ENCODE data around the gene LSR.

The LSR gene

GRCh38 chr19:35247526-35248309, 1.1 kb upstream of the LSR start:
- no peak for DNase-seq

- DNase-seq: no peak
These were observed 495 bp downstream of the LSR start for GRCh38 chr19:35249146-35249847.

DNA sequence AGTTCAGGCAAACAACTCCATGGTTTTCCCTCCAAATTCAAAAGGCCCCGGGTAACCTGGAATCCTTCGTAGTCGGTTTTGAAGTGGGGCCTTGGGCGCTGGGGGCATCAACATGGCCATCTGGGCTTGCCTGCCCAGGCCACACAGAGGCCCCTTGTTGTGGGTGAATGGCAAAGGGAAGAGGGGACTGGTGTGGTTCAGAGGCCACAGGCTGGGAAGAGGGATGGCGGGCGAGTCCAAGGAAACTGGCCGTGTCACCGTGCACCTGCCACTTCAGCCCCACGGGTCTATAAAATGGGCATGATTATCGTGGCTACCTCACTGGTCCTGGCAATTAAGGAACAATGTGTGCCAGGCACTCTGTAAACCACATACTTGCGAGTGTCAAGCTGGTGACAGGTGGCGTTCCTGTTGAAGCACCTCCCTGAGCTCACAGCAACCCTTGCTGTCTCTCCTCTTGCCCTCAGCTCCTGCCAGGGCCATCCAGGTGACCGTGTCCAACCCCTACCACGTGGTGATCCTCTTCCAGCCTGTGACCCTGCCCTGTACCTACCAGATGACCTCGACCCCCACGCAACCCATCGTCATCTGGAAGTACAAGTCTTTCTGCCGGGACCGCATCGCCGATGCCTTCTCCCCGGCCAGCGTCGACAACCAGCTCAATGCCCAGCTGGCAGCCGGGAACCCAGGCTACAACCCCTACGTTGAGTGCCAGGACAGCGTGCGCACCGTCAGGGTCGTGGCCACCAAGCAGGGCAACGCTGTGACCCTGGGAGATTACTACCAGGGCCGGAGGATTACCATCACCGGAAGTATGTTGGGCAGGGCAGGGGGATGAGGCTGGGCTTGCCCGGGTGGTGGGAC, 1.3 kb downstream of the LSR start:
- DNase-seq: no peak

DNA sequence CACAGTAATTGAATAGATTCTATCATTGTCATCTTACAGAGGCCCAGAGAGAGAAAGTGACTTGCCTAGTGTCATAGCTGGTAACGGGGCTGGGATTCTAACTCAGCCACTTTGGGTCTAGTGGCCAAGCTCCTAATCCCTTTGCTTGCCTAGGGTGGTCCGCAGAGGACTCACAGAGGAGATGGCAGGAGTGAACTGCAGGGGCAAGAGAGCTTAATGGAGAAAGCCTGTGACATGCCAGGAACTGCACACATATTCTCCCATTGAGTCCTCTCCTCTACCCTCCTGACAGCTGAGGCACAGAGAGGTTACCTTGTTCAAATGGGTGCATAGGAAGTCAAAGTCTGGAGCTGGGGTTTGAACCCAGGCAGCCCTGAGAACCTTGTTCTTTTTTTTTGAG, 2.7 kb downstream of the LSR start:
- DNase-seq: no peak

GRCh38 chr19:35253316-35254286, 4.8 kb downstream of the LSR start:
- DNase-seq: no peak

DNA sequence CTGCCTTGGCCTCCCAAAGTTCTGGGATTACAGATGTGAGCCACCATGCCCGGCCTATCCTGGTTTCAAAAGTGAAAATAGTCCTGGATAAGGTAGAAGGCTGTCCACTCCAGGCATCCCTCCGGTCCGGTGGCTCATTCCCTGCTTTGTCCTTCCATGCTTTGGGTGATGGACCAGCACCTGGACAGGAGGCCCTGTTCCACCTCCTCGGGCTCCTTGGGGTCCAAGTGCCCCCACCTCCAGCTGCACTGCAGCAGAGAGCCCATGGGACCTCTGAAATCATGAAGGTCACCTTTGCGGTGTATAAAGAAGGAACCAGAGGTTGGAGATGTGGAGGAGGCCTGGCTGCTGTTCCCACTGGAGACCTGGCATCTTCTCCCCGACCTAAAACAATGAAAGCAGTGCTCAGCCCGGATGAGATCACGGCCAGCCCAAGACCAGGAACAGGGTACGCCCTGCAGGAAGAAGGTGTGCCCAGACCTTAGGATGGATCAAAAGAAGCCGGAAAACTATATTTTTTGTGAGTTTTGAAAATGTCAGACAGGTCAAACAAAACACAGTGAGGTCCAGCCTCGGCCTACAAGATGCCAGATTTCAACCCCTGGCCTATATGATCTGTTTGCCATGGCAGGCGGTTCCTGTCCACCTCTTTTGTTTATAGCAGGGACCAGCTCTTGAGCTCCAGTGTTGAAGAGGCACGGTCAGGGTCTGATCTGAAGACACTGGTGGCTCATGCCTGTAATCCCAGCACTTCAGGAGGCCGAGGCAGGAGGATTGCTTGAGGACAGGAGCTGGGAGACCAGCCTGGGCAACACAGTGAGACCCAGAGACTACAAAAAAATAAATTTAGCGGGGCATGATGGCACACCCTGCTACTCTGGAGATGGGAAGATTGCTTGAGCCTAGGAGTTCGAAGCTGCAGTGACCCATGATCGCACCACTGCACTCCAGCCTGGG, 5.8 kb downstream of the LSR start:
- no peak for DNase-seq

DNA sequence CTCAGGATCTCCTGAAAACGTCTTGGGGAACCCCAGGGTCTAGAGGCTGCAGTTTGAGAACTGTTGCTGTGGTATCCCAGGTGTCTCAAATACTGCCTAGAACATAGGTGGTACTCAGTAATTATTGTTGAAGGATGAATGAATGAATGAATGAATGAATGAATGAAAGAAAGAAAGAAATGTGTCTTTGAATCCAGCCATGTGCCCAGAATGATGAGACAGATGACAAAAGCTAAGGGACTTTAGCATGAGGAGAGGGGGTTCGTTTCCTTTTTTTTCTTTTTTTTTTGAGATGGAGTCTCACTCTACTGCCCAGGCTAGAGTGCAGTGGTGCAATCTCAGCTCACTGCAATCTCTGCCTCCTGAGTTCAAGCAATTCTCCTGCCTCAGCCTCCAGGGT, 7.8 kb downstream of the LSR start:
- no peak for DNase-seq

- DNase-seq: no peak
These were observed 8.3 kb downstream of the LSR start for GRCh38 chr19:35257113-35257461.

DNA sequence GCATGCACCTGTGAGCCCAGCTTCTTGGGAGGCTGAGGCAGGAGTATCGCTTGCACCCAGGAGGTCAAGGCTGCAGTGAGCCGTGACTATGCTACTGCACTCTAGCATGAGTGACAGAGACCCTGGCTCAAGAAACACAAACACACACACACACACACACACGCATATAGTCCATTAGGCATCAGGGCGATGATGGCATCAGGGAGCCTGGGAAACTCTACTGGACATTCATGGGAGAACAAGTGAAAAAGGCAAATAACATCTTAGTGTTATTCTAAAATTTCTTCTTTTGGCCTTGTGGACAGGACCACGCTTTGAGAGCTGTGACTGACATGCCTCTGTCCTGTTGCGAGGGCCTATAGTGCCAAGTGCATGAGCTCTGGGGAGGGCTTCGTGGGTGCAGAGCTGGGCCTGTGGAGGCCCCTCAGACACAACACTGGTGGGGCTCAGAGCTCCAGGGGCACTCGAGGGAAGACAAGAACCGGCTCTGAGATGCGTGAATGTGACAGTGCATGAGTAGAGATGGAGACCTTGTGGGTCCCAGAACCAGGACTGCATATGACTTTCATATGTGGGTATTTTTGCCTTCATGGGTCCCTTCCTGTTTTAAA, 12.0 kb downstream of the LSR start:
- DNase-seq: no peak

GRCh38 chr19:35261356-35262100, 12.7 kb downstream of the LSR start:
- DNase-seq: no peak

GRCh38 chr19:35262101-35262761, 13.4 kb downstream of the LSR start:
- no peak for DNase-seq

DNA sequence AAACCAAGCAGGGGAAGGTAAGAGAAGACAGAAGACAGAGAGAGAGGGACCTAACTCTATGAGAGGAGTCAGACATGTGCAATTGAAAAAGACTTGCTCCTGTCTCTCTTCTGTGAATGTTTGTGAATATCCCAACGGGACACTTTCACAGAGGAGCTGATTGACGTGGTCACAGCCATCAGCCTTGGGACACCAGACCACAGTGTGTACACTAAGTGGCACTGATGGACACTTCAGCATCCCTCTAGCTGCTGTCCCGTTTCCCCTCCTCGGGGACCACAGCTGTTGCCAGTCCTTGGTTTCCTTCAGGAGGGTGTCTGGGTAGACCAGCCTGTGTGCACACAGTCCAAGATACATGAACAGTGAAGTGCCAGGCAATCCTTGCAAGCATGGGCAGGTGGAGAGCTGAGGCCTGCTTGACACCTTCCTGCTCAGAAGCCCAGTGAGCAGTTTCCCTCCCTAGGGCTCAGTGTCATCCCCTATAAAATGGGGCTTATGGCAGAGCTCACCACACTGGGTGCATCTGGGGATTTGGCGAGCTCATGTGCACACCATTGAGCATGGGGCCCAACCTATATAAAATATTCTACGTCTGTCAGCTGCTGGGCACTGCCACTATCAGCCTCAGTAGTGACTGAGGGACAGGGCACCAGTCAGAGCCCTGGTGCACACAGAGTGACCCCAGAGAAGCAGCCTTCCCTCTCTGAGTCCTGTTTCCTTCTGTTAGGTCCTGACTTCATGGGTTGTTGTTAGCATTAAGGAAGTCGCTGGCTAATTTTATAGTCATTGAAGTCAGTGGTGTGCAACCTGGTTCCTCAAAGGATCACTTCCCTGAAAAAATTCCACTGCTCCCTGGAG, 15.7 kb downstream of the LSR start:
- DNase-seq: no peak

DNA sequence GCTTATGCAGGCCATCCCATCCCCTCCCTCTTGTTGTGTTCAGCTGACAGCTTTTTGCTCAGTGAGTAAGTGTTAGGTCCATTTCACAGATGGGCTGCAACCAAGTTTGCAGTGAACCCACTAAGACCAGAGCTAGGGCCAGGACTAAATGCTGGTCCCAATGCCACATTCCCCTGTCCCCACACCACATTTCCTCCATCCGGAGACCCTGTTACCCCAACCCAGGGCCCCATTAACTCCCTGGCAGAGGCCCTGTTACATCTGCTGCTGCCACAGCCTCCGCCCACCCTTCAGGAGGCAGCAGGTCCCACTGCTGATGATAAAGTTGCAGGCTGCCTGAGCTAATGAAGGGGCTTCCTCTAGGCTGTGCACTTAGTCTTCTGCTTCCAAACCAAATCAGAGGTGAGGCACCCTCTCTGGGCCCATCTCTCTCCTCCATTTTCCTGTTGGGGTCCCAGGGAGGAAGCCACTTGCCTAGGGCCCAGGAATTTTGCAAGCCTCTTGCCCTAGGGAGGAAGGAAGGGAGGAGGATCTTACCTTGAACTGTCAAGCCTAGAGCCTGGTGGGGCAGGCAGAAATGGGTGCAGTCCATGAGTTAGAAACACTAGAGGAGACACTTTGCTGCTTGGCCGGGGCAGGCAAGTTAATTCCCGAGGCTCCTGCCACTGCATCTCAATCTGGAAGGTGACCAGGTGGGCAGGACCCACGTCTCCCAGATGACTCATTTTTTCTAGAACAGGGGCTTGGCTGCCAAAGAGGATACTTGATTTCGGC, 16.5 kb downstream of the LSR start:
- DNase-seq: no peak

GRCh38 chr19:35265900-35266519, 17.2 kb downstream of the LSR start:
- DNase-seq: no peak

- peak; percentile 31 for DNase-seq
These were observed 17.9 kb downstream of the LSR start for GRCh38 chr19:35266520-35267352.

GRCh38 chr19:35267353-35267817, 18.6 kb downstream of the LSR start:
- DNase-seq: peak; percentile 33
